Renal pelvis (tissue), 4 donors: ENCODE data around the gene SLC7A9. TPM values are rescaled to one million over a fixed set of nuclear protein-coding genes. Genes with fewer than 3 reads are reported as not detected.
"Not testable (repeated sequence)": the region's sequence is repeated elsewhere in the genome, so short reads cannot be mapped to it uniquely, and the experiment has no call there.

Experiments
- DNase-seq: peaks from one replicate; pipeline ENCODE4 v3.0.0-alpha.2; 2013
- polyA plus RNA-seq, 3 donors: library from polyadenylated mRNA; unstranded; fragments of 120-200 nt; gene quantifications; one replicate each; pipeline ENCODE4 v1.2.1, GENCODE V29; 2013; ENCODE audit not compliant: insufficient read length in 3 of 3

SLC7A9 gene
- polyA plus RNA-seq, 3 donors, result 19.0 to 20.3 (median 19.5) TPM

DNA sequence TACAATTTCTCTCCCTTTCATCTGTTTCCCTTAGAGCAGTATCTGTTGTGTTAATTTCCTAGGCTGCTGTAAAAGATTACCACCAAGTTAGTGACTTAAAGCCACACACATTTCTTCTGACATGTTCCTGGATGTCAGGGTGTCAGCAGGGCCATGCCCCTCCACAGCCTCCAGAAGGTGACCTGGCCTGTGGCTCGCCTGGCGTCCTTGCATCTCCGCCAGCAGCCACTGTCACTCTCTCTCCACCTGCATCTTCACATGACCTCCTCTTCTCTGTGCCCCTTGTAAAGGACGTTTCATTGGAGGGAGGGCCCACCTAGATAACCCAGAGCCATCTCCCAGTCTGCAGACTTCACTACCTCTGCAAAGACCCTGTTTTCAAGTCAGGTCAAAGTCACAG is 61.3 kb downstream of the SLC7A9 start:
- no peak for DNase-seq

DNA sequence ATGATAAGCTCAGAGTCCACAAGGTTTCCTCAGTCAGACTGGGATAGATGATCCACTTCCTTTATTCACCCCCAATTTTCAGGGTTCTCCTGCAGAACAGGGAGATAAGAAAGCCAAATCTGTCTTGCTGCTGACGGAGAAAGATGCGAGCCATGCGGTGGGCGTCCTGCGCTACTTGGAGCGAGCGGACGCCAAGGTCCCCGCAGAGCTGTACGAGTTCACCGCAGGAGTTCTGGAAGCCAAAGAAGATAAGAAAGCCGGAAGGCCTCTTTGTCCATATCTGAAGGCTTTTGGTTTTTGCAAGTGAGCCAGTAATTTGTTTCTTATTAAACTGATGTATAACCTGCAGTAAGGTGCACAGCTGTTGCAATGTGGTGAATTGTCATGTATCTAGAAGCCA is 66.7 kb downstream of the SLC7A9 start:
- DNase-seq, result no peak

DNA sequence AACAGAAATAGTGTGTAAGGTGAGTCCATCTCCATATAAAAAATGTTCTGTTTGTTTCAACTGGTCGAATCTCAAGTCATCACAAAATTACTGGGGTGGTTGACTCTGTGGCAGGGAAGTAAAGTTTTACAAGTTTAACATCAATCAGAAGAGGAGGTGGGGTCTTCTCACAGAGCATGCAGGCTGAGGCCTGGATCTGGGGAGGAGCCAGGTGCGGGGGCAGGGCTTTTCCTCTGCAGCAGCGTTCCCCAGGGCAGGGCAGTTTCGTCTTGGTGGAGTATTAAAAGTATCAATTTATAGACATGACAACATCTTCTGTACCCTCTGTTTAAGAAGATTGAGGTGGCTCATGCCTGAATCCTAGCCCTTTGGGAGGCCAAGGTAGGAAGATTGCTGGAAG is 68.8 kb downstream of the SLC7A9 start:
- no peak for DNase-seq

DNA sequence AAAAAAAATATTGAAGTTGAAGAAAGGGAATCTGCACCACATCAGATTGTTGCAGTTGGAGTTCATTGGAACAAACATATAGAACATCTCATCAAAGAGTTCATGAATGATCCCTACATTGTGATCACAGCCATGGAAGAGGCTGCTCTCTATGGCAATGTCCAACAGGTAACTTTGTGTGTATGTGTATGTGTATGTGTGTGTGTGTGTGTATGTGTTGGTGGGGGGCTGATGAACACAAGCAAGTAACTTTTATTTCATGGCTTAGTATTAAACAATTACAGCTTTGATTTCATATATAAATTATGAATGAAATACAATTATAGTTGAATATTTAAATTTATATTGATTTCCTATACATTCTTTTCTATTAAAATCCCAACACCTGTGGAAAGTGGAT is 69.4 kb downstream of the SLC7A9 start:
- no peak for DNase-seq

DNA sequence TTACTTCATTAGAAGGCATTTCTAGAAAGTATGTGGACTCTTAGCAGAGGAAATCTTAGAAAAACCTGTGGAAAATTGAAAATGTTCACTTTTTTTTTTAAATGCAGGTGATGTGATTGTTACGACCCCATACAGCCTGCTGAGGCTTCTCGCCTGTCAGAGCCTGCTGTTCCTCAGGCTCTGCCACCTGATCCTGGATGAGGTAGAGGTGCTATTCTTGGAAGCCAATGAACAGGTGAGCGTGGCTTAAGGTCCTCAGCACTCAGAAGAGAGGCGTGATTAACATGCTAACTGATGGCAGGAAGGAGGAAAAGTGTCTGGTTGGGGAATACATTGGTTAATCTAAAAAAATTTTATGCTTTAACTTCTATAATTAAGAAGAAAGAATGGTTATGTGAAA is 71.4 kb downstream of the SLC7A9 start:
- no peak for DNase-seq

DNA sequence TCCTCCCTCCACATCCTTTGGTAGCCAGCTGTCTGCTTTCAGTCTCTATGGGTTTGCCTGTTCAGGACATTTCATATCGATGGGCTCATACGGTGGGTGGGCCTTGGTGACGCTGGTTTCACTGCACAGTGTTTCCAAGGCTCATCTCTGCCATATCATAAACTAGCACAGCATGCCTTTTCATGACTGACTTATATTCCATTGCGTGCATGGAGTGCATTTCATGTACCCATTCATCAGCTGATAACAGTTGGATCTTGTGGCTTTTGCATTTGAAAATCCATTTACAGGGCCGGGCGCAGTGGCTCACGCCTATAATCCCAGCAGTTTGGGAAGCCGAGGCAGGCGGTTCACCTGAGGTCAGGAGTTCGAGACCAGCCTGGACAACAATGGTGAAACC is 80.1 kb downstream of the SLC7A9 start:
- no peak for DNase-seq

DNA sequence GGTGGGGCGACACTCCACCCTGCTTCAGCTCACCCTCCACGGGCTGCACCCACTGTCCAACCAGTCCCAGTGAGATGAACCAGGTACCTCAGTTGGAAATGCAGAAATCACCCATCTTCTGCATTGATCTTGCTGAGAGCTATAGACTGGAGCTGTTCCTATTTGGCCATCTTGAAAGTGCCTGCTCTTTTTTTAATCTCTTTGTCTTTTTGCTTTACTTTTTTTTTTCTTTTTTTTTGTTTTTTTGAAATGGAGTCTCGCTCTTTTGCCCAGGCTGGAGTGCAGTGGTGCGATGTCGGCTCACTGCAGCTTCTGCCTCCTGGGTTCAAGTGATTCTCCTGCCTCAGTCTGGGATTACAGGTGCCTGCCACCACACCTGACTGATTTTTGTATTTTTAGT is 81.7 kb downstream of the SLC7A9 start:
- DNase-seq, result not testable (repeated sequence)

DNA sequence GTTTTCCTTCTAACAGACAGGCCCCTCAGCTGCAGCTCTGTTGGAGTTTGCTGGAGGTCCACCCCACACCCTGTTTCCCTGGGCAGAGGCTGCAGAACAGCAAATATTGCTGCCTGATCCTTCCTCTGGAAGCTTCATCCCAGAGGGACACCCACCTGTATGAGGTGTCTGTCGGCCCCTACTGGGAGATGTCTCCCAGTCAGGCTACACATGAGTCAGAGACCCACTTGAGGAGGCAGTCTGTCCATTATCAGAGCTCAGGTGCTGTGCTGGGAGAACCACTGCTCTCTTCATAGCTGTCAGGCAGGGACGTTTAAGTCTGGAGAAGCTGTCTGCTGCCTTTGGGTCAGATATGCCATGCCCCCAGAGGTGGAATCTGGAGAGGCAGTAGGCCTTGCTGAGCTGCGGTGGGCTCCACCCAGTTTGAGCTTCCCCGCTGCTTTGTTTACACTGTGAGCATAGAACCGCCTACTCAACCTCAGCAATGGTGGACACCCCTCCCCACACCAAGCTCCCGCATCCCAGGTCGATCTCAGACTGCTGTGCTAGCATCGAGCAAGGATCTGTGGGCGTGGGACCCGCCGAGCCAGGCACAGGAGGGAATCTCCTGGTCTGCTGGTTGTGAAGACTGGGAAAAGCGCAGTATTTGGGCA is 82.3 kb downstream of the SLC7A9 start:
- not testable (repeated sequence) for DNase-seq

DNA sequence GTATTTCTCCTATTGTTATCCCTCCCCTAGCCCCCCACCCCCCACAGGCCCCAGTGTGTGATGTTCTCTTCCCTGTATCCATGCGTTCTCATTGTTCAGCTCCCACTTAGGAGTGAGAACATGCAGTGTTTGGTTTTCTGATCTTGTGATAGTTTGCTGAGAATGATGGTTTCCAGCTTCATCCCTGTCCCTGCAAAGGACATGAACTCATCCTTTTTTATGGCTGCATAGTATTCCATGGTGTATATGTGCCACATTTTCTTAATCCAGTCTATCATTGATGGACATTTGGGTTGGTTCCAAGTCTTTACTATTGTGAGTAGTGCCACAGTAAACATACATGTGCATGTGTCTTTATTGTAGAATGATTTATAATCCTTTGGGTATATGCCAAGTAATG is 87.5 kb downstream of the SLC7A9 start:
- not testable (repeated sequence) for DNase-seq

DNA sequence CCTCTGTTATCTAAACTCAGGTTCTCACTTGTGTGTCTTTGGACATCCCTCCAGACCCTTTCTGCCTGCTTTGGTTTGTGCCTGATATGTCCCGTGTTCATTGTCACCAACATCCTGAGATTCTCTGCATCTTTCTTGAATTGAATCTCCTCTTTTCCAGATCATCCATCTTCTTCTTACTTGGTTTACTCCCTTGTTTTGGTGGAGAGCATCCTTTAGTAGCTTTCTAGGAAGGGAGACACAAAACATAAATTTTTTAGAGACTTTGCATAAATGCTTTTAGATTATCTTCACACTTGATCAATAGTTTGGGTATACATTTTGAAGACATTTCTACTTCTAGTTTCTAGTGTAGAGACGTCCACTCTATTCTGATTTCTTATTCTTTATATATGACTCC is 88.3 kb downstream of the SLC7A9 start:
- DNase-seq, result no peak

Other genes starting within 250 kb of the SLC7A9 start
- 10 to 100 TPM; 19.6 to 23.8 (median 23.2) TPM for gene ANKRD27, start 194.6 kb downstream of the SLC7A9 start, polyA plus RNA-seq
- under 1 TPM; 0.32 to 0.65 (median 0.59) TPM for gene RGS9BP, start 193.9 kb downstream of the SLC7A9 start, polyA plus RNA-seq
- 10 to 100 TPM; 10.5 to 11.7 (median 11.5) TPM for gene NUDT19, start 177.9 kb downstream of the SLC7A9 start, polyA plus RNA-seq
- gene TDRD12, start 150.0 kb downstream of the SLC7A9 start, polyA plus RNA-seq, result 1 to 10 TPM in 1 of 3 donors, under 1 TPM in 2; 0.40 to 1.1 (median 0.67) TPM
- 10 to 100 TPM; 29.0 to 34.0 (median 33.0) TPM for gene CEP89, start 102.2 kb upstream of the SLC7A9 start, polyA plus RNA-seq
- gene FAAP24, start 102.5 kb upstream of the SLC7A9 start, polyA plus RNA-seq, result 1 to 10 TPM; 2.8 to 3.3 (median 3.1) TPM
- 10 to 100 TPM; 16.5 to 22.1 (median 19.7) TPM for gene RHPN2, start 195.1 kb upstream of the SLC7A9 start, polyA plus RNA-seq
- gene GPATCH1, start 211.4 kb upstream of the SLC7A9 start, polyA plus RNA-seq, result 10 to 100 TPM; 12.6 to 20.1 (median 15.6) TPM